AG09319 (cell line): ENCODE results near the gene STX3.
A peak's percentile ranks its signal among the peaks of the same experiment; 100 is the strongest.

ENCODE experiments used
- DNase-seq: peaks from one replicate; pipeline ENCODE4 v3.0.0-alpha.2; 2010; ENCODE audit warnings: low read depth; ENCODE audit errors: extremely low read depth
- CTCF ChIP-seq: IDR thresholded peaks from 2 replicates; pipeline ENCODE4 v1.5.1; 2011; ENCODE audit warnings: low read depth, mild to moderate bottlenecking, inconsistent platforms, low read length, moderate library complexity

The STX3 gene

GRCh38 chr11:59754859-59755700 is at the start of gene STX3:
STX3 (plus strand) TSS chr11:59755376; CDS start chr11:59755606, 230 bp downstream.
- DNase-seq, result no peak
- TF ChIP-seq CTCF, result no peak

- DNase-seq, result peak; percentile 27
Measured at GRCh38 chr11:59706518-59707285, 48.5 kb upstream of the STX3 start.

GRCh38 chr11:59707371-59707770 is 47.8 kb upstream of the STX3 start:
- DNase-seq, result no peak
- no peak for TF ChIP-seq CTCF

More at GRCh38 chr11:59706518-59707285, 48.5 kb upstream of the STX3 start:
- no peak for TF ChIP-seq CTCF

- no peak for DNase-seq
- TF ChIP-seq CTCF, result no peak
Measured at GRCh38 chr11:59708537-59708936, 46.6 kb upstream of the STX3 start.

GRCh38 chr11:59710136-59710847 is 44.9 kb upstream of the STX3 start:
- TF ChIP-seq CTCF, result no peak
- no peak for DNase-seq

- no peak for TF ChIP-seq CTCF
- no peak for DNase-seq
Measured at GRCh38 chr11:59713745-59714144, 41.4 kb upstream of the STX3 start, which contains the start of gene OR10V1. OR10V1 (minus strand) TSS chr11:59713845; CDS start chr11:59713845, 0 bp downstream.
